K562 (cell line): Measurements from ENCODE around the gene IQUB. TPM values are rescaled to one million over a fixed set of nuclear protein-coding genes. Genes with fewer than 3 reads are reported as not detected.
A peak's percentile ranks its signal among the peaks of the same experiment; 100 is the strongest.

Source experiments
- CHCHD3 ChIP-seq: fragments of 250-450 bp; sonication (Bioruptor Pico); IDR thresholded peaks from 2 replicates; pipeline ENCODE4 v2.1.2; 2022; ENCODE audit warnings: mild to moderate bottlenecking
- DMBX1 ChIP-seq: fragments of 250-450 bp; sonication (Bioruptor Pico); IDR thresholded peaks from 2 replicates; pipeline ENCODE4 v1.8.0; 2022; ENCODE audit warnings: inconsistent platforms, mild to moderate bottlenecking, moderate library complexity, borderline replicate concordance
- ELF4 ChIP-seq: fragments of 450-650 bp; formaldehyde crosslinking; IDR thresholded peaks from 2 replicates; pipeline ENCODE4 v1.4.0; 2022; ENCODE audit warnings: missing genetic modification characterization
- FOXJ3 ChIP-seq: sonication (generic); formaldehyde crosslinking; IDR thresholded peaks from 2 replicates; pipeline ENCODE4 v1.4.0; 2020; ENCODE audit warnings: mild to moderate bottlenecking, missing genetic modification reagents
- HNRNPLL ChIP-seq: fragments of 200-400 bp; formaldehyde crosslinking; IDR thresholded peaks from 2 replicates; pipeline ENCODE4 v1.6.1; 2017; ENCODE audit warnings: low read length, low read depth, mild to moderate bottlenecking; ENCODE audit not compliant: poor library complexity, severe bottlenecking
- JUNB ChIP-seq: fragments of 450-650 bp; formaldehyde crosslinking; conservative IDR thresholded peaks from 2 replicates; pipeline ENCODE4 v1.4.0; 2020; ENCODE audit warnings: mild to moderate bottlenecking
- MAZ ChIP-seq, 2 experiments: fragments of 450-650 bp in 1 of 2; sonication (generic) in 1 of 2; formaldehyde crosslinking; IDR thresholded peaks in 1 of 2; conservative IDR thresholded peaks in 1 of 2; 2 replicates each; pipeline versions ENCODE4 v1.4.0 to v1.5.0; 2020; ENCODE audit warnings: mild to moderate bottlenecking in 1 of 2, missing genetic modification reagents in 1 of 2
- NR4A1 ChIP-seq, 2 experiments: fragments of 250-450 bp in 1 of 2; fragments of 450-650 bp in 1 of 2; sonication (Bioruptor Pico) in 1 of 2; IDR thresholded peaks; 2 replicates each; pipeline versions ENCODE4 v1.4.0 to v1.6.1; 2016 to 2020; ENCODE audit warnings: mild to moderate bottlenecking in 2 of 2, missing compliant biosample characterization in 1 of 2, missing genetic modification characterization in 1 of 2, moderate library complexity in 1 of 2
- POLR2A ChIP-seq: fragments of 450-650 bp; conservative IDR thresholded peaks from 2 replicates; pipeline ENCODE4 v1.6.1; 2016
- RFX5 ChIP-seq: IDR thresholded peaks from 2 replicates; pipeline ENCODE4 v1.6.1; 2011; ENCODE audit warnings: low read depth, mild to moderate bottlenecking, improper control_type of control experiment, low read length
- TEAD2 ChIP-seq: fragments of 450-650 bp; IDR thresholded peaks from 2 replicates; pipeline ENCODE4 v1.6.1; 2016; ENCODE audit warnings: missing genetic modification characterization, control low read depth, missing compliant biosample characterization
- ZNF140 ChIP-seq: fragments of 250-450 bp; sonication (Bioruptor Pico); IDR thresholded peaks from 2 replicates; pipeline ENCODE4 v1.8.0; 2021; ENCODE audit warnings: moderate library complexity, mild to moderate bottlenecking, inconsistent platforms
- ZNF174 ChIP-seq: fragments of 250-450 bp; sonication (Bioruptor Pico); IDR thresholded peaks from 2 replicates; pipeline ENCODE4 v1.4.0; 2020; ENCODE audit warnings: mild to moderate bottlenecking
- ZNF644 ChIP-seq: fragments of 200-800 bp; sonication (Bioruptor generic); IDR thresholded peaks from 2 replicates; pipeline ENCODE4 v1.6.1; 2016; ENCODE audit warnings: low read depth, missing genetic modification characterization, missing compliant biosample characterization
- ZNF707 ChIP-seq: fragments of 250-450 bp; sonication (Bioruptor Pico); conservative IDR thresholded peaks from 2 replicates; pipeline ENCODE4 v1.8.0; 2022; ENCODE audit warnings: inconsistent platforms, mild to moderate bottlenecking, moderate library complexity
- polyA plus RNA-seq, 8 experiments: library from polyadenylated mRNA; depleted of rRNA in 4 of 8; stranded (reverse) in 5 of 8; unstranded in 3 of 8; fragments of >200 nt; fragmentation: Nextera tagmentation in 2 of 8; fragmentation: Illumina TruSeq in 1 of 8; extraction: Ambion mirVana in 2 of 8; extraction: Trizol in 1 of 8; gene quantifications; 2 replicates each; pipeline versions ENCODE4 v1.2.1 to v1.2.3, GENCODE V29; 2011 to 2014; ENCODE audit warnings: inconsistent platforms in 1 of 8, missing spikeins in 1 of 8
- total RNA-seq, 7 experiments: library from RNA; depleted of rRNA in 6 of 7; stranded (reverse); fragments of >200 nt in 6 of 7; fragmentation: Illumina TruSeq in 2 of 7; extraction: Trizol in 2 of 7; gene quantifications; 2 replicates each; pipeline versions ENCODE4 v1.2.1 to v1.2.3, GENCODE V29; 2011 to 2021; ENCODE audit warnings: low replicate concordance in 1 of 7
- TF ChIP-seq, protein P1 (sequence below): fragments of 450-650 bp; formaldehyde crosslinking; IDR thresholded peaks from 2 replicates; pipeline ENCODE4 v1.4.0; 2020; ENCODE audit warnings: mild to moderate bottlenecking, moderate library complexity
- TF ChIP-seq, protein P2 (sequence below): fragments of 450-650 bp; IDR thresholded peaks from 2 replicates; pipeline ENCODE4 v1.6.1; 2016; ENCODE audit warnings: borderline replicate concordance
- TF ChIP-seq, protein P3 (sequence below): fragments of 450-650 bp; IDR thresholded peaks from 2 replicates; pipeline ENCODE4 v1.6.1; 2016; ENCODE audit warnings: missing biosample characterization, missing genetic modification characterization
- TF ChIP-seq, protein P4 (sequence below): fragments of 450-650 bp; IDR thresholded peaks from 2 replicates; pipeline ENCODE4 v1.7.0; 2016; ENCODE audit warnings: borderline replicate concordance
- TF ChIP-seq, protein P5 (sequence below): fragments of 250-450 bp; sonication (Bioruptor Pico); IDR thresholded peaks from 2 replicates; pipeline ENCODE4 v1.5.0; 2021

The IQUB gene
- total and polyA plus RNA-seq, 9 of the 15 experiments (the other 6 are each of a cell fraction or from before 2014, with no cell fraction given), result 0.62 to 2.6 (median 1.4) TPM

DNA sequence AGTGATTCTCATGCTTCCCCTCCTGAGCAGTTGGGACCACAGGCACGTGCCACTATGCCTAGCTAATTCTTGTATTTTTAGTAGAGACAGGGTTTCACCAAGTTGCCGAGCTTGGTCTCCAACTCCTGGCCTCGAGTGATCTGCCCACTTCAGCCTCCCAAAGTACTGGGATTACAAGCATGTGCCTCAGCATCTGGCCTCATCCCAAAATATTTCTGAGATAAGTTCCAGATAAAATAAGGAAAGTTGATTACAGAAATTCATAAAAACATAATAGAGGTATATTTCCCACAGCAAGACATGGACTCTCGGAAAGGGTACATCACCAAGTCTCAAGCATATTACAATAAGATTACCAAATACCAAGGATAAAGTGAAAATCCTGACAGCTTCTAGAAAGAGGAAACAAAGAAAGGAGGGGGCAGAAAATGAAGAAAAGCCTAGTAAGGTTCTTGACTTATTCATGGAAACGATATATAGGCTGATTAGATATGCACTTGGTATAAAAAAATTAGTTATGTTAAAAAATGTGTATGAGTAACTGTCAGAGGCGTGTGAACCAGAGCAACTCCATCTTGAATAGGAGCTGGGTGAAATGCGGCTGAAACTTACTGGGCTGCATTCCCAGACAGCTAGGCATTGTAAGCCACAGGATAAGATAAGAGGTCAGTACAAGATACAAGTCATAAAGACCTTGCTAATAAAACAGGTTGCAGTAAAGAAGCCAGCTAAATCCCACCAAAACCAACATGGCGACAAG lies 35.0 kb downstream of the IQUB start (continued):
- TF ChIP-seq, protein P1, sequence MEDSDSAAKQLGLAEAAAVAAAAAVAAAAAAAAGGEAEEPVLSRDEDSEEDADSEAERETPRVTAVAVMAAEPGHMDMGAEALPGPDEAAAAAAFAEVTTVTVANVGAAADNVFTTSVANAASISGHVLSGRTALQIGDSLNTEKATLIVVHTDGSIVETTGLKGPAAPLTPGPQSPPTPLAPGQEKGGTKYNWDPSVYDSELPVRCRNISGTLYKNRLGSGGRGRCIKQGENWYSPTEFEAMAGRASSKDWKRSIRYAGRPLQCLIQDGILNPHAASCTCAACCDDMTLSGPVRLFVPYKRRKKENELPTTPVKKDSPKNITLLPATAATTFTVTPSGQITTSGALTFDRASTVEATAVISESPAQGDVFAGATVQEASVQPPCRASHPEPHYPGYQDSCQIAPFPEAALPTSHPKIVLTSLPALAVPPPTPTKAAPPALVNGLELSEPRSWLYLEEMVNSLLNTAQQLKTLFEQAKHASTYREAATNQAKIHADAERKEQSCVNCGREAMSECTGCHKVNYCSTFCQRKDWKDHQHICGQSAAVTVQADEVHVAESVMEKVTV, result peak; percentile 60
- TF ChIP-seq CHCHD3 (CRISPR knock-in tag), result no peak
- no peak for TF ChIP-seq JUNB (CRISPR knock-in tag)
- TF ChIP-seq RFX5, result no peak
- peak in 1 of 2 experiments; percentile 87; a peak in 2 of 4 replicates for TF ChIP-seq MAZ (CRISPR knock-in tag; conservative IDR thresholded peaks at IDR 0.05 in 1 of 2, IDR thresholded peaks at IDR 0.05 in 1 of 2)
- TF ChIP-seq DMBX1, result peak; percentile 99
- peak; percentile 93 for TF ChIP-seq ZNF174
- peak; percentile 76 for TF ChIP-seq TEAD2
- TF ChIP-seq, protein P2, sequence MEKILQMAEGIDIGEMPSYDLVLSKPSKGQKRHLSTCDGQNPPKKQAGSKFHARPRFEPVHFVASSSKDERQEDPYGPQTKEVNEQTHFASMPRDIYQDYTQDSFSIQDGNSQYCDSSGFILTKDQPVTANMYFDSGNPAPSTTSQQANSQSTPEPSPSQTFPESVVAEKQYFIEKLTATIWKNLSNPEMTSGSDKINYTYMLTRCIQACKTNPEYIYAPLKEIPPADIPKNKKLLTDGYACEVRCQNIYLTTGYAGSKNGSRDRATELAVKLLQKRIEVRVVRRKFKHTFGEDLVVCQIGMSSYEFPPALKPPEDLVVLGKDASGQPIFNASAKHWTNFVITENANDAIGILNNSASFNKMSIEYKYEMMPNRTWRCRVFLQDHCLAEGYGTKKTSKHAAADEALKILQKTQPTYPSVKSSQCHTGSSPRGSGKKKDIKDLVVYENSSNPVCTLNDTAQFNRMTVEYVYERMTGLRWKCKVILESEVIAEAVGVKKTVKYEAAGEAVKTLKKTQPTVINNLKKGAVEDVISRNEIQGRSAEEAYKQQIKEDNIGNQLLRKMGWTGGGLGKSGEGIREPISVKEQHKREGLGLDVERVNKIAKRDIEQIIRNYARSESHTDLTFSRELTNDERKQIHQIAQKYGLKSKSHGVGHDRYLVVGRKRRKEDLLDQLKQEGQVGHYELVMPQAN, result no peak
- no peak for TF ChIP-seq HNRNPLL
- peak; percentile 97; the same call in 1 of the 2 replicates for TF ChIP-seq NR4A1 (CRISPR knock-in tag; IDR thresholded peaks at IDR 0.05)
- TF ChIP-seq NR4A1 (tag; IDR thresholded peaks at IDR 0.05), result peak; percentile 98
- peak; percentile 78; the same call in 1 of the 2 replicates for TF ChIP-seq ZNF140
- TF ChIP-seq, protein P3, sequence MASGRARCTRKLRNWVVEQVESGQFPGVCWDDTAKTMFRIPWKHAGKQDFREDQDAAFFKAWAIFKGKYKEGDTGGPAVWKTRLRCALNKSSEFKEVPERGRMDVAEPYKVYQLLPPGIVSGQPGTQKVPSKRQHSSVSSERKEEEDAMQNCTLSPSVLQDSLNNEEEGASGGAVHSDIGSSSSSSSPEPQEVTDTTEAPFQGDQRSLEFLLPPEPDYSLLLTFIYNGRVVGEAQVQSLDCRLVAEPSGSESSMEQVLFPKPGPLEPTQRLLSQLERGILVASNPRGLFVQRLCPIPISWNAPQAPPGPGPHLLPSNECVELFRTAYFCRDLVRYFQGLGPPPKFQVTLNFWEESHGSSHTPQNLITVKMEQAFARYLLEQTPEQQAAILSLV (tag), result peak; percentile 88
- TF ChIP-seq ELF4, result peak; percentile 91
- TF ChIP-seq, protein P4, sequence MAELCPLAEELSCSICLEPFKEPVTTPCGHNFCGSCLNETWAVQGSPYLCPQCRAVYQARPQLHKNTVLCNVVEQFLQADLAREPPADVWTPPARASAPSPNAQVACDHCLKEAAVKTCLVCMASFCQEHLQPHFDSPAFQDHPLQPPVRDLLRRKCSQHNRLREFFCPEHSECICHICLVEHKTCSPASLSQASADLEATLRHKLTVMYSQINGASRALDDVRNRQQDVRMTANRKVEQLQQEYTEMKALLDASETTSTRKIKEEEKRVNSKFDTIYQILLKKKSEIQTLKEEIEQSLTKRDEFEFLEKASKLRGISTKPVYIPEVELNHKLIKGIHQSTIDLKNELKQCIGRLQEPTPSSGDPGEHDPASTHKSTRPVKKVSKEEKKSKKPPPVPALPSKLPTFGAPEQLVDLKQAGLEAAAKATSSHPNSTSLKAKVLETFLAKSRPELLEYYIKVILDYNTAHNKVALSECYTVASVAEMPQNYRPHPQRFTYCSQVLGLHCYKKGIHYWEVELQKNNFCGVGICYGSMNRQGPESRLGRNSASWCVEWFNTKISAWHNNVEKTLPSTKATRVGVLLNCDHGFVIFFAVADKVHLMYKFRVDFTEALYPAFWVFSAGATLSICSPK, result no peak
- no peak for TF ChIP-seq FOXJ3 (CRISPR knock-in tag)
- TF ChIP-seq, protein P5, sequence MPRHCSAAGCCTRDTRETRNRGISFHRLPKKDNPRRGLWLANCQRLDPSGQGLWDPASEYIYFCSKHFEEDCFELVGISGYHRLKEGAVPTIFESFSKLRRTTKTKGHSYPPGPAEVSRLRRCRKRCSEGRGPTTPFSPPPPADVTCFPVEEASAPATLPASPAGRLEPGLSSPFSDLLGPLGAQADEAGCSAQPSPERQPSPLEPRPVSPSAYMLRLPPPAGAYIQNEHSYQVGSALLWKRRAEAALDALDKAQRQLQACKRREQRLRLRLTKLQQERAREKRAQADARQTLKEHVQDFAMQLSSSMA, result peak; percentile 80; the same call in 1 of the 2 replicates
- no peak for TF ChIP-seq POLR2A
- peak; percentile 97 for TF ChIP-seq ZNF644 (tag)
- TF ChIP-seq ZNF707 (CRISPR knock-in tag), result no peak
